GM19238 (cell line): Measurements from ENCODE around the gene FCHO1.
"Not testable (repeated sequence)": the region's sequence is repeated elsewhere in the genome, so short reads cannot be mapped to it uniquely, and the experiment has no call there.

Experiments
- DNase-seq: peaks from one replicate; pipeline ENCODE4 v3.0.0; 2011; ENCODE audit warnings: low spot score; ENCODE audit not compliant: insufficient read length

Gene FCHO1

GRCh38 chr19:17762505-17763229 lies 11.4 kb downstream of the FCHO1 start:
- no peak for DNase-seq

GRCh38 chr19:17764348-17764747 lies 13.1 kb downstream of the FCHO1 start:
- DNase-seq: no peak

GRCh38 chr19:17765069-17765618 lies 13.9 kb downstream of the FCHO1 start:
- no peak for DNase-seq

- DNase-seq: no peak
Measured at GRCh38 chr19:17766543-17767131, 15.4 kb downstream of the FCHO1 start.

GRCh38 chr19:17767559-17767958 lies 16.3 kb downstream of the FCHO1 start:
- DNase-seq: no peak

GRCh38 chr19:17770613-17771012 lies 19.3 kb downstream of the FCHO1 start:
- DNase-seq: no peak

- DNase-seq: no peak
Measured at GRCh38 chr19:17772172-17772571, 20.9 kb downstream of the FCHO1 start.

GRCh38 chr19:17775245-17775927 lies 24.1 kb downstream of the FCHO1 start:
- no peak for DNase-seq

GRCh38 chr19:17775991-17776803 lies 24.9 kb downstream of the FCHO1 start:
- peak; percentile 85 for DNase-seq

GRCh38 chr19:17777840-17778239 lies 26.6 kb downstream of the FCHO1 start:
- DNase-seq: not testable (repeated sequence)

GRCh38 chr19:17778251-17778967 lies 27.1 kb downstream of the FCHO1 start:
- DNase-seq: no peak

- no peak for DNase-seq
Measured at GRCh38 chr19:17778968-17779929, 28.0 kb downstream of the FCHO1 start.

- DNase-seq: no peak
Measured at GRCh38 chr19:17780781-17781180, 29.5 kb downstream of the FCHO1 start.

- not testable (repeated sequence) for DNase-seq
Measured at GRCh38 chr19:17783721-17784120, 32.4 kb downstream of the FCHO1 start.

GRCh38 chr19:17784201-17785008 lies 33.1 kb downstream of the FCHO1 start:
- peak; percentile 76 for DNase-seq

- no peak for DNase-seq
Measured at GRCh38 chr19:17787274-17787913, 36.1 kb downstream of the FCHO1 start.

- no peak for DNase-seq
Measured at GRCh38 chr19:17788632-17789031, 37.4 kb downstream of the FCHO1 start.

GRCh38 chr19:17790059-17790780 lies 38.9 kb downstream of the FCHO1 start:
- no peak for DNase-seq
